ENCODE data around the gene RPP38. TPM values are rescaled to one million over a fixed set of nuclear protein-coding genes. Genes with fewer than 3 reads are reported as not detected.

The RPP38 gene
- total and polyA plus RNA-seq, 2 of the 4 experiments (the other 2 are of a cell fraction), result 12.4 to 19.0 TPM

- Histone ChIP-seq H3K27ac (ENCODE audit: insufficient read depth, low read length) (no peak overlapping the region), H2AK9ac (replicated peaks; ENCODE audit: low read depth, low read length, poor library complexity) (peak overlapping the region; percentile 62), H2AFZ (replicated peaks; ENCODE audit: low read length, poor library complexity) (no peak overlapping the region), H3K36me3 (ENCODE audit: control insufficient read depth, insufficient read depth, low read length) (no peaks in the 10 kb centered on the region; the same call in 1 of the 2 replicates), H3K79me1 (ENCODE audit: low read depth in 1 of 2, low read length in 2 of 2) (peaks cover 54 to 60% of the 10 kb centered on the region in 2 experiments), H3K56ac (ENCODE audit: extremely low read depth, insufficient read depth, low read length) (no peak overlapping the region), H2AK5ac (ENCODE audit: low read depth, low read length) (peak overlapping the region; percentile 44; the same call in 1 of the 2 replicates), H4K91ac (ENCODE audit: insufficient read depth, low read depth, low read length) (no peak overlapping the region), H3K4me2 (ENCODE audit: low read depth, low read length) (no peak overlapping the region), H4K8ac (ENCODE audit: low read depth in 2 of 2, low read length in 2 of 2) (no peak overlapping the region), H4K20me1 (ENCODE audit: insufficient read depth, low read length) (peaks cover 19% of the 10 kb centered on the region), H3K4ac (ENCODE audit: low read depth, low read length) (no peak overlapping the region), H2BK120ac (ENCODE audit: low read depth, low read length) (no peak overlapping the region), H4K5ac (ENCODE audit: low read depth, low read length) (no peak overlapping the region), H3K9me1 (ENCODE audit: insufficient read depth, low read length) (peaks cover 6% of the 10 kb centered on the region; the same call in 1 of the 2 replicates), H3K27me3 (ENCODE audit: control insufficient read depth, insufficient read depth, low read length) (no peaks in the 10 kb centered on the region), H2BK20ac (ENCODE audit: low read depth, low read length) (no peak overlapping the region), H3K9ac (ENCODE audit: low read depth, low read length) (no peak overlapping the region), H2BK15ac (ENCODE audit: low read depth, low read length) (no peak overlapping the region), H3K4me3 (ENCODE audit: insufficient read depth, low read depth, low read length) (no peak overlapping the region), H3K14ac (replicated peaks; ENCODE audit: low read depth, low read length) (0 out of 2 replicates have a peak overlapping the region, but pooled peaks have one; percentile 23), H3K9me3 (ENCODE audit: control insufficient read depth, insufficient read depth, low read length) (no peaks in the 10 kb centered on the region), H3K18ac (ENCODE audit: low read depth, low read length) (no peak overlapping the region), H3K23ac (ENCODE audit: low read depth, low read length) (0 out of 2 replicates have a peak overlapping the region, but pooled peaks have one; percentile 10), H2BK5ac (ENCODE audit: low read depth, low read length, poor library complexity, severe bottlenecking) (no peak overlapping the region), H3K4me1 (ENCODE audit: control insufficient read depth, insufficient read depth, low read length) (no peaks in the 10 kb centered on the region; the same call in 1 of the 2 replicates)
- DNase-seq, result no peak
- TF ChIP-seq CTCF (conservative IDR thresholded peaks at IDR 0.05; ENCODE audit: low read depth, low read length) (no peak), USF2 (IDR thresholded peaks at IDR 0.05; ENCODE audit: low read depth, low read length) (no peak), MAZ (IDR thresholded peaks at IDR 0.05; ENCODE audit: borderline replicate concordance, low read depth, low read length) (no peak), RCOR1 (IDR thresholded peaks at IDR 0.05; ENCODE audit: insufficient replicate concordance, low read length) (no peak), NFE2L2 (IDR thresholded peaks at IDR 0.05; ENCODE audit: low read depth, low read length) (no peak), RAD21 (IDR thresholded peaks at IDR 0.05; ENCODE audit: low read length) (no peak), MAFK (IDR thresholded peaks at IDR 0.05; ENCODE audit: low read depth, low read length) (no peak), FOS (IDR thresholded peaks at IDR 0.05; ENCODE audit: low read depth, low read length) (no peak), CHD1 (IDR thresholded peaks at IDR 0.05; ENCODE audit: low read depth, low read length) (no peak)
- TF ChIP-seq, protein P1, sequence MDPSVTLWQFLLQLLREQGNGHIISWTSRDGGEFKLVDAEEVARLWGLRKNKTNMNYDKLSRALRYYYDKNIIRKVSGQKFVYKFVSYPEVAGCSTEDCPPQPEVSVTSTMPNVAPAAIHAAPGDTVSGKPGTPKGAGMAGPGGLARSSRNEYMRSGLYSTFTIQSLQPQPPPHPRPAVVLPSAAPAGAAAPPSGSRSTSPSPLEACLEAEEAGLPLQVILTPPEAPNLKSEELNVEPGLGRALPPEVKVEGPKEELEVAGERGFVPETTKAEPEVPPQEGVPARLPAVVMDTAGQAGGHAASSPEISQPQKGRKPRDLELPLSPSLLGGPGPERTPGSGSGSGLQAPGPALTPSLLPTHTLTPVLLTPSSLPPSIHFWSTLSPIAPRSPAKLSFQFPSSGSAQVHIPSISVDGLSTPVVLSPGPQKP (IDR thresholded peaks at IDR 0.05; ENCODE audit: borderline replicate concordance, low read depth, low read length), result no peak
- CTCF ChIA-PET, result no interaction called here
- POLR2A ChIA-PET (ENCODE audit: unreplicated experiment), result no interaction called here
- dilution Hi-C loops (cut with HindIII; ENCODE audit: low sequenced_read_pairs, unreplicated experiment) (no loop called here), intact Hi-C loops (cut with micrococcal nuclease) (no loop called here), in situ Hi-C loops (cut with MboI; ENCODE audit: low sequenced_read_pairs) (no loop called here)
- ATAC-seq (ENCODE audit: low read depth), result no peak
- WGBS, 2 experiments (ENCODE audit: extremely low coverage in 2 of 2, insufficient read length in 1 of 2), result 90% methylated on average over 3 of the region's 7 CpGs; no CpG with 5 or more reads in 1 of the 2 experiments
- BruUV-seq (replicated peaks), result no TSS peak
Measured at GRCh38 chr10:15146366-15146765, 49.2 kb downstream of the RPP38 start.
